ENCODE measurements around the gene ZNF407. TPM values are rescaled to one million over a fixed set of nuclear protein-coding genes. Genes with fewer than 3 reads are reported as not detected.
A peak's percentile ranks its signal among the peaks of the same experiment; 100 is the strongest.

ZNF407 gene
- total and polyA plus RNA-seq, 2 of the 13 experiments (the other 11 are each of a cell fraction or from before 2014, with no cell fraction given), result 2.3 to 8.7 TPM

GRCh38 chr18:74604361-74604760 is 6.7 kb downstream of the ZNF407 start:
- no peak for FAIRE-seq
- peaks cover 34% of the 10 kb centered on the region for H3K79me2 ChIP-seq (ENCODE audit: insufficient read depth, low read length)
- BruUV-seq (replicated peaks), result no TSS peak

More at GRCh38 chr18:74604361-74604760, 6.7 kb downstream of the ZNF407 start:
- Histone ChIP-seq H3K4me3 (replicated peaks in 1 of 3; ENCODE audit: insufficient read depth in 1 of 3, low read depth in 2 of 3, low read length in 3 of 3) (no peak overlapping the region), H3K9ac (ENCODE audit: insufficient read depth, low read depth, low read length) (no peak overlapping the region), H3K27me3 (ENCODE audit: control insufficient read depth in 1 of 2, insufficient read depth in 2 of 2, low read length in 2 of 2) (no peaks in the 10 kb centered on the region), H4K20me1 (ENCODE audit: insufficient read depth, low read length) (no peaks in the 10 kb centered on the region), H3K27ac (ENCODE audit: extremely low read length, insufficient read depth, low read length) (no peak overlapping the region), H2AFZ (ENCODE audit: low read length) (no peak overlapping the region), H3K9me3 (ENCODE audit: low read length) (no peaks in the 10 kb centered on the region), H3K4me2 (ENCODE audit: low read depth, low read length) (no peak overlapping the region), H3K36me3 (replicated peaks in 1 of 2; ENCODE audit: control insufficient read depth in 1 of 2, insufficient read depth in 2 of 2, low read length in 2 of 2) (no peaks in the 10 kb centered on the region), H3K4me1 (ENCODE audit: insufficient read depth, low read length) (peaks cover 17% of the 10 kb centered on the region)
- intact Hi-C loops (cut with micrococcal nuclease; ENCODE audit: unreplicated experiment), result no loop called here
- POLR2A ChIA-PET, result no interaction called here
- no peak for TF ChIP-seq ZNF318 (CRISPR knock-in tag; IDR thresholded peaks at IDR 0.05)
- DNase-seq (ENCODE audit: low spot score) (no peak), ATAC-seq (peak; percentile 42; the same call in 2 of the 3 replicates)
- CTCF ChIA-PET (ENCODE audit: low intra/inter-chr PET ratio, low total read pairs), result no interaction called here
- in situ Hi-C loops (cut with HindIII; ENCODE audit: extremely low pct_ligation_motif_present, low pct_unique_long_range_greater_than_20kb), result no loop called here
